Lower lobe of right lung (tissue), 2 donors: ENCODE data around the gene RPP30. TPM values are rescaled to one million over a fixed set of nuclear protein-coding genes. Genes with fewer than 3 reads are reported as not detected.
"Not testable (repeated sequence)": the region's sequence is repeated elsewhere in the genome, so short reads cannot be mapped to it uniquely, and the experiment has no call there.

ENCODE experiments used
- ATAC-seq, 2 donors: fragments of 200-7000 bp; cut with Tn5 transposase; one replicate each; pipeline ENCODE4 v1.9.1; 2020 to 2022; ENCODE audit warnings: mild to moderate bottlenecking in 2 of 2, moderate library complexity in 2 of 2
- DNase-seq: peaks from one replicate; pipeline ENCODE4 v3.0.0-alpha.2; 2020
- H3K27ac ChIP-seq: fragments of 200-600 bp; one replicate; pipeline ENCODE4 v1.8.0; 2022
- H3K27me3 ChIP-seq: fragments of 200-600 bp; one replicate; pipeline ENCODE4 v1.8.0; 2022; ENCODE audit warnings: low read depth
- H3K36me3 ChIP-seq: fragments of 200-600 bp; one replicate; pipeline ENCODE4 v1.8.0; 2022; ENCODE audit warnings: mild to moderate bottlenecking
- H3K4me1 ChIP-seq: fragments of 200-600 bp; one replicate; pipeline ENCODE4 v1.8.0; 2022
- H3K4me3 ChIP-seq: fragments of 200-600 bp; one replicate; pipeline ENCODE4 v1.8.0; 2022; ENCODE audit warnings: mild to moderate bottlenecking
- H3K9me3 ChIP-seq: fragments of 200-600 bp; one replicate; pipeline ENCODE4 v1.8.0; 2022
- CTCF ChIP-seq: fragments of 200-600 bp; IDR thresholded peaks from one replicate; pipeline ENCODE4 v1.8.0; 2022; ENCODE audit warnings: antibody characterized with exemption, mild to moderate bottlenecking
- intact Hi-C: fragments of 100-400 bp; cut with DNase I; formaldehyde crosslinking; loops from one replicate; pipeline ENCODE4 v1.11.0; 2022
- total RNA-seq: library from RNA; stranded (reverse); fragmentation: NEBNext Ultra II Directional; extraction: Animal tissue kit (Norgen Biotek cat#: 25700); gene quantifications from one replicate; pipeline ENCODE4 v1.2.1, GENCODE V29; 2021
- donor health status: DM: no; HTN: yes; CAD: no; lungs with severe emphysema.

RPP30 gene
- total RNA-seq, 1 donor from 2014 or later = 28.2 TPM

- Histone ChIP-seq H3K9me3 (no peaks in the 10 kb centered on the region), H3K4me1 (no peaks in the 10 kb centered on the region), H3K36me3 (peaks cover 74% of the 10 kb centered on the region), H3K27ac (no peak overlapping the region), H3K27me3 (no peaks in the 10 kb centered on the region), H3K4me3 (no peak overlapping the region)
- no peak for ATAC-seq
- intact Hi-C loops = no loop called here
- no peak for DNase-seq
- TF ChIP-seq CTCF = no peak
Observed at GRCh38 chr10:90885176-90885575, 13.4 kb downstream of the RPP30 start.

- H3K4me1 ChIP-seq = no peaks in the 10 kb centered on the region
- ATAC-seq (no peak), DNase-seq (no peak)
- H3K36me3 ChIP-seq = peaks cover 93% of the 10 kb centered on the region
- H3K4me3 ChIP-seq = no peak overlapping the region
- intact Hi-C loops = no loop called here
- no peak for TF ChIP-seq CTCF
- H3K9me3 ChIP-seq = no peaks in the 10 kb centered on the region
- no peaks in the 10 kb centered on the region for H3K27me3 ChIP-seq
- no peak overlapping the region for H3K27ac ChIP-seq
Observed at GRCh38 chr10:90887555-90887954, 15.8 kb downstream of the RPP30 start.

GRCh38 chr10:90888387-90888786 is 16.6 kb downstream of the RPP30 start:
- ATAC-seq (no peak), DNase-seq (no peak)
- H3K4me3 ChIP-seq = no peak overlapping the region
- H3K27me3 ChIP-seq = no peaks in the 10 kb centered on the region
- H3K4me1 ChIP-seq = no peaks in the 10 kb centered on the region
- no peak overlapping the region for H3K27ac ChIP-seq
- peaks cover 91% of the 10 kb centered on the region for H3K36me3 ChIP-seq
- intact Hi-C loops = no loop called here
- H3K9me3 ChIP-seq = no peaks in the 10 kb centered on the region
- no peak for TF ChIP-seq CTCF

GRCh38 chr10:90889636-90890035 is 17.9 kb downstream of the RPP30 start:
- TF ChIP-seq CTCF = no peak
- intact Hi-C loops = no loop called here
- Histone ChIP-seq H3K27me3 (no peaks in the 10 kb centered on the region), H3K36me3 (peaks cover 91% of the 10 kb centered on the region), H3K27ac (no peak overlapping the region), H3K4me1 (no peaks in the 10 kb centered on the region), H3K4me3 (no peak overlapping the region), H3K9me3 (no peaks in the 10 kb centered on the region)
- DNase-seq (no peak), ATAC-seq (no peak)

- no peaks in the 10 kb centered on the region for H3K9me3 ChIP-seq
- DNase-seq = no peak
- no peaks in the 10 kb centered on the region for H3K27me3 ChIP-seq
- intact Hi-C loops = no loop called here
- no peak overlapping the region for H3K4me3 ChIP-seq
- no peak for TF ChIP-seq CTCF
- no peaks in the 10 kb centered on the region for H3K4me1 ChIP-seq
- no peak for ATAC-seq
- no peak overlapping the region for H3K27ac ChIP-seq
- H3K36me3 ChIP-seq = peaks cover 92% of the 10 kb centered on the region
Observed at GRCh38 chr10:90890347-90890746, 18.6 kb downstream of the RPP30 start.

GRCh38 chr10:90893190-90893589 is 21.4 kb downstream of the RPP30 start:
- H3K27me3 ChIP-seq = no peaks in the 10 kb centered on the region
- H3K27ac ChIP-seq = no peak overlapping the region
- H3K9me3 ChIP-seq = no peaks in the 10 kb centered on the region
- H3K4me3 ChIP-seq = no peak overlapping the region
- no peaks in the 10 kb centered on the region for H3K4me1 ChIP-seq
- TF ChIP-seq CTCF = no peak
- DNase-seq (no peak), ATAC-seq (no peak)
- intact Hi-C loops = no loop called here
- peaks cover 85% of the 10 kb centered on the region for H3K36me3 ChIP-seq

- H3K9me3 ChIP-seq, DNase-seq, intact Hi-C loops, H3K27me3 ChIP-seq, ATAC-seq, H3K4me3 ChIP-seq, H3K4me1 ChIP-seq, H3K27ac ChIP-seq: not testable (repeated sequence)
- H3K36me3 ChIP-seq = peaks cover 77% of the 10 kb centered on the region
Observed at GRCh38 chr10:90896916-90897315, 25.1 kb downstream of the RPP30 start.
